Activated CD8-positive, alpha-beta memory T cell treated with anti-CD3 and anti-CD28 coated beads for 1 hour (primary cell): ENCODE measurements around the gene APOL2.
"Not testable (repeated sequence)": the region's sequence is repeated elsewhere in the genome, so short reads cannot be mapped to it uniquely, and the experiment has no call there.

Source experiments
- DNase-seq, 2 donors: peaks; one replicate each; pipeline ENCODE4 v3.0.0-alpha.2; 2020; ENCODE audit warnings: low read depth in 1 of 2; ENCODE audit errors: extremely low read depth in 1 of 2

APOL2 gene

DNA sequence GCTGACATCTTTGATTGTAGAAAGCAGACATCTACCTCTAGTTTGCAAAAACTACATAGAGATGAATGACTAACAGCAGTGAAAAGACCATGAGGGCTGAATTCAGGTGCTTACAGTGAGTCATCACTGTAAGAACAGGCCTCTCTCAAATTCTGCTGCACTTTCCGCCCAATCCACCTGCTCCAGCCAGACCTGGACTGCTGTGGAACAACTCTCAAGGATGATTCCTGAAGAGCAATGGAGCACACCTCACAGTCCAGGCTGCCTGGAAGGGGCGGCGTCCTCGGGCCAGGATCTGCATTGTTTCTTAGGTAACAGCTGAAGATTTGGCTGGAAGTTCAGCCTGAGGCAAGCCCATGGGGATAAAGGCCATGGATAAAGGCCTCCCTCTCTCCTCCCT lies 15.1 kb downstream of the APOL2 start:
- DNase-seq: no peak

DNA sequence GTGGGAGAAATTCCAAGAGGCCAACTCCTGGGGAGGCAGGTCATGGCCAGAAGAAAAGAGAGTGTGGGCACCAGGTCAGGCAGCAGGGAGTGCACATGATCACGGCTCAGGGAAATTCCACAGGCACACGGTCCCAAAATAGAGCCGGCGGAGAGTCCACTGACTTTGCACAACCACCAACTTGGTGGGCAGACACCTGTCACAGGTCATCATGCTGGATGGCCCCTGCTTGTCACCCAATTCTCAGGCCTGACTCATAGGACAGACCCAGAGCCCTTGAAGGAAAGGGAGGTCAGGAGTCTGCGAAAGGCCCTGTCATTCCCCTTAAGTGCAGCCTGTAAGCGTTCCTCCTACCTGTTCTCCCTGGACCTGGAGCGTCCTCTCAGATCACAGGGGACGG lies 15.8 kb downstream of the APOL2 start:
- DNase-seq: no peak

GRCh38 chr22:36222887-36223450 lies 16.4 kb downstream of the APOL2 start:
- DNase-seq: no peak

GRCh38 chr22:36221799-36222751 lies 17.3 kb downstream of the APOL2 start:
- DNase-seq: peak; percentile 17 to 25

DNA sequence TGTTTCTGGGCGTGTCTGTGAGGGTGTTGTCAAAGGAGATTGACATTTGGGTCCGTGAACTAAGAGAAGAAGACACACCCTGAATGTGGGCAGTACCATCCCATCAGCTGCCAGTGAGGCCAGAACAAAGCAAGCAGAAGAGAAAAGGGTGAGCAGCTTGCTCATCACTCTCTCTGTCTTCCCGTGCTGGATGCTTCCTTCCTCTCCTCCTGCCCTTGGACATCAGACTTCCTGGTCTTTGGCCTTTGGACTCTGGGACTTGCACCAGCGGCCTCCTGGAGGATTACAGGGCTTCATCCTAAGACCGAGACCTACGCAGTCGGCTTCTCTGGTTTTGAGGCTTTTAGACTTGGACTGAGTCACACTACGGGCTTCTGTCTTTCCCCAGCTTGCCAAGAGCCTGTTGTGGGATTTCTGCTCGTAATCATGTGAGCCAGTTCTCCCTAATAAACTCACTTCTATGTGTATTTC lies 18.8 kb downstream of the APOL2 start:
- no peak for DNase-seq

DNA sequence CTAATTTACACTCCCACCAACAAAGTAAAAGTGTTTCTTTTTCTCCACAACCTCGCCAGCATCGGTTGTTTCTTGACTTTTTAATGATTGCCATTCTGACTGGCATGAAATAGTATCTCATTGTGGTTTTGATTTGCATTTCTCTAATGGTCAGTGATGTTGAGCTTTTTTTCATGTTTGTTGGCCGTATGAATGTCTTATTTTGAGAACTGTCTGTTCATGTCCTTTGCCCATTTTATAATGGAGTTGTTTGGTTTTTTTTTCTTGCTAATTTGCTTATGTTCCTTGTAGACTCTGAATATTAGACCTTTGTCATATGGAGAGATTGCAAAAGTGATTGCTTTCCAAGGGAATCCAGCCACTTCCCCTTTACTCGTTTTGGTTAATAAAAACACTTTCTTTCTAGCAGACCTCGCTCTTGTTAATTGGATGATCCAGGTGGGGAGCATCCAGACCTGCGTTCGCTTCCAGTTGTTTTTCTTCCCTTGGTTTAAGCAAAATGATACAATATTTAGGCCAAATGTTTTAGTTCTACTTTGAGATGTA lies 20.6 kb downstream of the APOL2 start:
- DNase-seq: no peak

DNA sequence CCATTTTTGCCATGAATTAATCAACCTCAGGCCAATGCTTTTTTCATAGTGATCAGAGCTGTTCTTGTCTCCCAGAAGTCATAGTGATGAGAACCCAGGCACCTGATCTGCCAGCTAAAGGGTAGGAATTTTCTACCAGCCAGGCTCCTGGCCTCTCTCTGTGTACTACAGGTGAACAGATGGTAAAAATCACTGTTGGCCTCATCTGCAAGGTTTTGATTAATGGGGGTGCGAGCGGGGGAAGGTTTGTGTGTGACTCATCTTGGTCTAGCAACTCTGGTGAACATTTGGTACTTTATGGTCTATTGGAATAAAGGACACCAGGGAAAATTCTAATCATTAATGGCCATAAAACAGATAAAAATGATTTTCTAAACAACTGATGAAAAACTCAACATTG lies 23.3 kb downstream of the APOL2 start:
- DNase-seq: no peak

GRCh38 chr22:36213586-36213985 lies 25.7 kb downstream of the APOL2 start:
- no peak for DNase-seq

DNA sequence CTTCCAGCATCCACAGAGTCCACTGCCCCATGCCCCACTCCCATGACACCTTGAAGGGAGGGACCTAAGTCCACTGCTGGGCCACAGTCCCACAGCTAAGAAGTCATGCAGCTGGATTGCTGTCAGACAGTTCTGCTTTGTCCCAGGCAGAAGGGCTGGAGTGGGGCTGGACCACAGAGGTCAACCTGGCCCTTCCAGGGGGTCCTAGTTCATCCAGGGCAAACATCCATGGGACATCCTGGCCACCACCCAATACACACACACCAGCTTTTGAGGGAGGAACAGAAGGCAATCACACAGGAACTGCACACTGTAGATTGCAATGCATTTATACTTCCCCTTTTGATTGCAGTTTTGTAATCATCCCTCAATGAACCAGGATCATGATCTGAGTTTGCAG lies 26.4 kb downstream of the APOL2 start:
- DNase-seq: no peak

DNA sequence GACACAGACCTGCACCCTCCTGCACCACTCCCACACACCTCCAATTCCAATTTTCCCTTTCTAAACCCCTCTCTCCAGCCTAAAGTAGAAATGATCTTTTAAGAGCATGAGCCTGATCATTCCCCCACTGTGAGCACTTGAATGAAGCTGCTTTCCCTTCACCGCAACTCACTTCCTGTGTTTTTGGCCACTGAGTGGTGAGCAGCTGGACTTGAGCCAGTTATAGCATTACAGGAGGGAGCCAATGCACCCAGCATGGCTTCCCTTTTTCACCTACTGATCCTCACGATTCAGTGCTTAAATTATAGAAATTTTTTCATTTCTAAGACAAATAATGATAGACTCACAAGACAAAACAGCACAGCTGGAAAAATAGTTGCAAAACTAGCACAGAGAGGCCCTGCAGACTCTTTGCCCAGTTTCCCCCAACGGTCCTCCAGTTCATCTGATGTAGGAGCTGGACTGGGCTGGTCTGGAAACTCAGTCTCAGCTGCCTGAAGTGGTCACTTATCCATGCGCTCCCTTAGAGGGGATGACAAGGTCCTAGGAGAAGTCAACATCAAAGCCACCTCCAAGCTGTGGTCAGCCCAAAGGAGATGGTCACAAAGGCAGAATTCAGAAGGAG lies 28.0 kb downstream of the APOL2 start:
- no peak for DNase-seq

GRCh38 chr22:36210224-36210623 lies 29.1 kb downstream of the APOL2 start:
- DNase-seq: no peak

GRCh38 chr22:36209488-36209908 lies 29.8 kb downstream of the APOL2 start:
- DNase-seq: not testable (repeated sequence)

GRCh38 chr22:36208914-36209313 lies 30.4 kb downstream of the APOL2 start:
- DNase-seq: no peak

DNA sequence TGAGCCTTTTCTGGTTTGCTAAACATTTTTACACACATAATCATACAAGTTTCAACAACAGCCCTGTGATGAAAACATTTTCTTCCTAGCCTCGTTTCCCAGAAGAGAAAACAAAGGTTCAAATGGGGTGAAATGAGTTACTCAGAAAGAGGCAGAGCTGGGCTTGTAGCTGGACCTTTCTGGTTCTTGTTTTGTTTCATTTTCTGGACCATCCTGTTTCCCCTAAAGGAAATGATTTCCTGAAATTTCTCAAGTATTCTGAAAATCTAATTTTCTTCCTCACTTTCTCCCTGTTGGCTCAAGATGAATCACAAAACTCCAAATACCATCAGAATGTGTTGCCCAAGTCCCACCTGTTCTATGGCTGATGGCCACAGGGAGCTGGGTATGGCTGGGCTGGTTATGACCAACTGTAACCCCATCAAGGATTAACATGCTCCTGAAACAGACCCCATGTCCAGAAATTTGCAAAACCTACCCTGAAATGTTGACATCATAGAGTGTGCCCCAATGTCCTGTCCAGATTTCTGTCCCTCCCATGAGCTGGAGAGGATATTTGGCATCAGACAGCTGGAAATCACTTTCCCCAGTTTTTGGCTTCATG lies 31.1 kb downstream of the APOL2 start:
- no peak for DNase-seq

- no peak for DNase-seq
Observed at GRCh38 chr22:36206255-36206654, 33.1 kb downstream of the APOL2 start.

- not testable (repeated sequence) for DNase-seq
Observed at GRCh38 chr22:36205573-36205972, 33.8 kb downstream of the APOL2 start.

GRCh38 chr22:36204632-36205015 lies 34.7 kb downstream of the APOL2 start:
- no peak for DNase-seq

GRCh38 chr22:36204001-36204631 lies 35.2 kb downstream of the APOL2 start:
- DNase-seq: no peak

- DNase-seq: not testable (repeated sequence)
Observed at GRCh38 chr22:36203441-36203840, 35.9 kb downstream of the APOL2 start.

DNA sequence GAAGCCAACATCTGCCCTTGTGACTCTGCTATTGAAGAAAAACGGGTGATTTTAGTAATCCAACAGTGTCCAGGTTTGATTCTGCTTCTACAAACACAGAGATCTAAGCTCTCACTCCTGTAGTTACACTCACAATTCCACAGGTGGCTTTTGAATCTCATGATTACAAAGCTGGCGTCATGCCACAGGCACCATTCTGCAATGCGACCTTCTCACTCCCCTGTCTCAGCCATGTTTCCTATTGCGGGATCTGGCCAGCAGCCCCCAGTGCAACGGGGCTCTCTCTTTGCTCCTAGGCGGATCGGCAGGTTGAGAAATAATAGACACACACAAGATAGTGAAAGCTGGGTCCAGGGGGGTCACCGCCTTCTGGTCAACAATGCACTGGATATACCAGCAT lies 36.4 kb downstream of the APOL2 start:
- DNase-seq: not testable (repeated sequence)
